Vagina (tissue), 2 donors: Measurements from ENCODE around the gene SPECC1.
"Not testable (repeated sequence)": the region's sequence is repeated elsewhere in the genome, so short reads cannot be mapped to it uniquely, and the experiment has no call there.

Source experiments
- POLR2AphosphoS5 ChIP-seq, 2 donors: sonication (generic); formaldehyde crosslinking; IDR thresholded peaks; one replicate each; pipeline ENCODE4 v1.9.0; 2017; ENCODE audit warnings: antibody characterized with exemption in 2 of 2, mild to moderate bottlenecking in 2 of 2, low read depth in 1 of 2; ENCODE audit not compliant: insufficient read depth in 1 of 2
- TF ChIP-seq, protein P1 (sequence below), 3 experiments: fragments of 450-650 bp in 2 of 3; fragments of 200-600 bp in 1 of 3; sonication (generic) in 1 of 3; IDR thresholded peaks; one replicate each; pipeline ENCODE4 v1.5.1; 2017 to 2019; ENCODE audit warnings: antibody characterized with exemption in 3 of 3, mild to moderate bottlenecking in 2 of 3, moderate library complexity in 2 of 3

DNA sequence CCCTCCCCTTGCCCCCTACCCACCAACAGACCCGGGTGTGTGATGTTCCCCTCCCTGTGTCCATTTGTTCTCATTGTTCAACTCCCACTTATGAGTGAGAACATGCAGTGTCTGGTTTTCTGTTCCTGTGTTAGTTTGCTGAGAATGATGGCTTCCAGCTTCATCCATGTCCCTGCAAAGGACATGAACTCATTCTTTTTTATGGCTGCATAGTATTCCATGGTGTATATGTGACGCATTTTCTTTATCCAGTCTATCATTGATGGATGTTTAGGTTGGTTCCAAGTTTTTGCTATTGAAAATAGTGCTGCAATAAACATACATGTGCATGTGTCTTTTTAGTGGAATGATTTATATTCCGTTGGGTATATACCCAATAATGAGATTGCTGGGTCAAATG, 91.6 kb downstream of the SPECC1 start:
- TF ChIP-seq, protein P1, sequence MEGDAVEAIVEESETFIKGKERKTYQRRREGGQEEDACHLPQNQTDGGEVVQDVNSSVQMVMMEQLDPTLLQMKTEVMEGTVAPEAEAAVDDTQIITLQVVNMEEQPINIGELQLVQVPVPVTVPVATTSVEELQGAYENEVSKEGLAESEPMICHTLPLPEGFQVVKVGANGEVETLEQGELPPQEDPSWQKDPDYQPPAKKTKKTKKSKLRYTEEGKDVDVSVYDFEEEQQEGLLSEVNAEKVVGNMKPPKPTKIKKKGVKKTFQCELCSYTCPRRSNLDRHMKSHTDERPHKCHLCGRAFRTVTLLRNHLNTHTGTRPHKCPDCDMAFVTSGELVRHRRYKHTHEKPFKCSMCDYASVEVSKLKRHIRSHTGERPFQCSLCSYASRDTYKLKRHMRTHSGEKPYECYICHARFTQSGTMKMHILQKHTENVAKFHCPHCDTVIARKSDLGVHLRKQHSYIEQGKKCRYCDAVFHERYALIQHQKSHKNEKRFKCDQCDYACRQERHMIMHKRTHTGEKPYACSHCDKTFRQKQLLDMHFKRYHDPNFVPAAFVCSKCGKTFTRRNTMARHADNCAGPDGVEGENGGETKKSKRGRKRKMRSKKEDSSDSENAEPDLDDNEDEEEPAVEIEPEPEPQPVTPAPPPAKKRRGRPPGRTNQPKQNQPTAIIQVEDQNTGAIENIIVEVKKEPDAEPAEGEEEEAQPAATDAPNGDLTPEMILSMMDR (IDR thresholded peaks at IDR 0.05): not testable (repeated sequence)
- TF ChIP-seq POLR2AphosphoS5 (IDR thresholded peaks at IDR 0.05; ENCODE audit: insufficient read depth in 1 of 2, low read depth in 1 of 2): not testable (repeated sequence)
